ENCODE data around the gene HNRNPF.

- no peak for TF ChIP-seq POLR2AphosphoS5 (IDR thresholded peaks at IDR 0.05; ENCODE audit: low read depth, low read length)
- no peak for TF ChIP-seq POLR2A (IDR thresholded peaks at IDR 0.05; ENCODE audit: low read depth, low read length)
- no peak for TF ChIP-seq PAX5 (IDR thresholded peaks at IDR 0.05; ENCODE audit: insufficient read depth, low read length, severe bottlenecking)
- TF ChIP-seq POU2F2 (IDR thresholded peaks at IDR 0.05; ENCODE audit: low read depth, low read length): no peak
- no peak for TF ChIP-seq TAF1 (IDR thresholded peaks at IDR 0.05; ENCODE audit: low read depth, low read length)
These were observed 66.5 kb downstream of the HNRNPF start for GRCh38 chr10:43342279-43343125.

All from GM12891 (cell line).